Uterus (tissue), 2 donors: ENCODE measurements around the gene PLD5.

Experiments used
- POLR2A ChIP-seq, 2 donors: fragments of 450-650 bp; IDR thresholded peaks; one replicate each; pipeline ENCODE4 v1.6.1; 2016; ENCODE audit warnings: antibody characterized with exemption in 2 of 2, mild to moderate bottlenecking in 1 of 2, moderate library complexity in 1 of 2
- TF ChIP-seq, protein P1 (sequence below), 4 experiments: fragments of 200-600 bp in 2 of 4; fragments of 450-650 bp in 2 of 4; sonication (generic) in 2 of 4; IDR thresholded peaks; one replicate each; pipeline ENCODE4 v1.5.1; 2016 to 2019; ENCODE audit warnings: antibody characterized with exemption in 4 of 4, mild to moderate bottlenecking in 2 of 4, moderate library complexity in 1 of 4

DNA sequence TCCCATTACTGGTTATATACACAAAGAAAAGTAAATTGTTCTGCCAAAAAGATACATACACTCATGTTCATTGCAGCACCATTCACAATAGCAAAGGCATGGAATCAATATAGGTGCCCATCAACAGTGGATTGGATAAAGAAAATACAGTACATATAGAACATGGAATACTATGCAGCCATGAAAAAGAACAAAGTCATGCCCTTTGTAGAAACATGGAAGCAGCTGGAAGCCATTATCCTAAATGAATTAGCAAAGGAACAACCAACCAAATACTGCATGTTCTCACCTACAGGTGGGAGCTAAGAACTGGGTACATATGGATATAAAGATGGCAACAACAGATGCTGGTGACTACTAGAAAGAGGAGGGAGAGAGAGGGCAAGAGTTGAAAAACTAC is 132.6 kb downstream of the PLD5 start:
- TF ChIP-seq, protein P1, sequence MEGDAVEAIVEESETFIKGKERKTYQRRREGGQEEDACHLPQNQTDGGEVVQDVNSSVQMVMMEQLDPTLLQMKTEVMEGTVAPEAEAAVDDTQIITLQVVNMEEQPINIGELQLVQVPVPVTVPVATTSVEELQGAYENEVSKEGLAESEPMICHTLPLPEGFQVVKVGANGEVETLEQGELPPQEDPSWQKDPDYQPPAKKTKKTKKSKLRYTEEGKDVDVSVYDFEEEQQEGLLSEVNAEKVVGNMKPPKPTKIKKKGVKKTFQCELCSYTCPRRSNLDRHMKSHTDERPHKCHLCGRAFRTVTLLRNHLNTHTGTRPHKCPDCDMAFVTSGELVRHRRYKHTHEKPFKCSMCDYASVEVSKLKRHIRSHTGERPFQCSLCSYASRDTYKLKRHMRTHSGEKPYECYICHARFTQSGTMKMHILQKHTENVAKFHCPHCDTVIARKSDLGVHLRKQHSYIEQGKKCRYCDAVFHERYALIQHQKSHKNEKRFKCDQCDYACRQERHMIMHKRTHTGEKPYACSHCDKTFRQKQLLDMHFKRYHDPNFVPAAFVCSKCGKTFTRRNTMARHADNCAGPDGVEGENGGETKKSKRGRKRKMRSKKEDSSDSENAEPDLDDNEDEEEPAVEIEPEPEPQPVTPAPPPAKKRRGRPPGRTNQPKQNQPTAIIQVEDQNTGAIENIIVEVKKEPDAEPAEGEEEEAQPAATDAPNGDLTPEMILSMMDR (IDR thresholded peaks at IDR 0.05) = no peak
- no peak for TF ChIP-seq POLR2A (IDR thresholded peaks at IDR 0.05)
